ENCODE data around the gene MYL4.

Gene MYL4

GRCh38 chr17:47270946-47271705 is 62.0 kb downstream of the MYL4 start:
- H3K9me3 ChIP-seq (ENCODE audit: low read length) = no peaks in the 10 kb centered on the region
- H4K20me1 ChIP-seq (ENCODE audit: insufficient read depth, low read length) = no peaks in the 10 kb centered on the region
- no peaks in the 10 kb centered on the region; the same call in 1 of the 2 replicates for H3K36me3 ChIP-seq (ENCODE audit: insufficient read depth, low read length)
- H3K27ac ChIP-seq (ENCODE audit: low read depth, low read length, poor library complexity, severe bottlenecking) = no peak overlapping the region
- H3K4me2 ChIP-seq (ENCODE audit: low read length) = no peak overlapping the region
- no peaks in the 10 kb centered on the region for H3K27me3 ChIP-seq (ENCODE audit: insufficient read depth, low read length)
- H3K9ac ChIP-seq (ENCODE audit: low read length) = no peak overlapping the region
- no peaks in the 10 kb centered on the region for H3F3A ChIP-seq (ENCODE audit: insufficient read depth, low read length)
- no peak overlapping the region for H3K4me3 ChIP-seq (ENCODE audit: low read depth, low read length, poor library complexity, severe bottlenecking)
- H3K79me2 ChIP-seq (ENCODE audit: insufficient read depth, low read length) = no peaks in the 10 kb centered on the region
- no peaks in the 10 kb centered on the region for H3K9me2 ChIP-seq (ENCODE audit: low read depth, low read length)
- TF ChIP-seq, protein P1, sequence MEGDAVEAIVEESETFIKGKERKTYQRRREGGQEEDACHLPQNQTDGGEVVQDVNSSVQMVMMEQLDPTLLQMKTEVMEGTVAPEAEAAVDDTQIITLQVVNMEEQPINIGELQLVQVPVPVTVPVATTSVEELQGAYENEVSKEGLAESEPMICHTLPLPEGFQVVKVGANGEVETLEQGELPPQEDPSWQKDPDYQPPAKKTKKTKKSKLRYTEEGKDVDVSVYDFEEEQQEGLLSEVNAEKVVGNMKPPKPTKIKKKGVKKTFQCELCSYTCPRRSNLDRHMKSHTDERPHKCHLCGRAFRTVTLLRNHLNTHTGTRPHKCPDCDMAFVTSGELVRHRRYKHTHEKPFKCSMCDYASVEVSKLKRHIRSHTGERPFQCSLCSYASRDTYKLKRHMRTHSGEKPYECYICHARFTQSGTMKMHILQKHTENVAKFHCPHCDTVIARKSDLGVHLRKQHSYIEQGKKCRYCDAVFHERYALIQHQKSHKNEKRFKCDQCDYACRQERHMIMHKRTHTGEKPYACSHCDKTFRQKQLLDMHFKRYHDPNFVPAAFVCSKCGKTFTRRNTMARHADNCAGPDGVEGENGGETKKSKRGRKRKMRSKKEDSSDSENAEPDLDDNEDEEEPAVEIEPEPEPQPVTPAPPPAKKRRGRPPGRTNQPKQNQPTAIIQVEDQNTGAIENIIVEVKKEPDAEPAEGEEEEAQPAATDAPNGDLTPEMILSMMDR (IDR thresholded peaks at IDR 0.05; ENCODE audit: low read length) = no peak
- TF ChIP-seq EZH2 (IDR thresholded peaks at IDR 0.05; ENCODE audit: borderline replicate concordance, low read length) = no peak
- H3K4me1 ChIP-seq (ENCODE audit: insufficient read depth, low read length, severe bottlenecking) = no peaks in the 10 kb centered on the region
- H2AFZ ChIP-seq (ENCODE audit: low read length) = no peak overlapping the region

DNA sequence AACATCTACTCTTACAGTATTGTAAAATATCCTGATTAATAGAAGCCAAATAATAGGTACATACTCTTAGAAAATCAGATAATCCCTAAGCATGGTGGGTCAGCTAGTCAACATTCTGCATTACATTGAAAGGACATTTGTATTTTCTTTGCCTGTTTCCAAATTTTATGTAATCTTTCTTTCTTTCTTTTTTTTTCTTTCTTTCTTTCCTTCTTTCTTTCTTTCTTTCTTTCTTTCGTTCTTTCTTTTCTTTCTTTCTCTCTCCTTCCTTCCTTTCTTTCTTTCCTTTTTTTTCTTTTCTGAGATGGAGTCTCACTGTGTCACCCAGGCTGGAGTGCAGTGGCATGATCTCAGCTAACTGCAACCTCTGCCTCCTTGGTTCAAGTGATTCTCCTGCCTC is 63.3 kb downstream of the MYL4 start:
- no peak for TF ChIP-seq EZH2 (IDR thresholded peaks at IDR 0.05; ENCODE audit: borderline replicate concordance, low read length)
- TF ChIP-seq, protein P1 (IDR thresholded peaks at IDR 0.05; ENCODE audit: low read length) = no peak
- no peak overlapping the region for H3K9ac ChIP-seq (ENCODE audit: low read length)
- no peaks in the 10 kb centered on the region for H3K9me3 ChIP-seq (ENCODE audit: low read length)
- no peaks in the 10 kb centered on the region for H3K9me2 ChIP-seq (ENCODE audit: low read depth, low read length)
- no peak overlapping the region for H3K4me3 ChIP-seq (ENCODE audit: low read depth, low read length, poor library complexity, severe bottlenecking)
- H3K27ac ChIP-seq (ENCODE audit: low read depth, low read length, poor library complexity, severe bottlenecking) = no peak overlapping the region
- no peaks in the 10 kb centered on the region for H4K20me1 ChIP-seq (ENCODE audit: insufficient read depth, low read length)
- no peaks in the 10 kb centered on the region for H3K36me3 ChIP-seq (ENCODE audit: insufficient read depth, low read length)
- H3K27me3 ChIP-seq (ENCODE audit: insufficient read depth, low read length) = no peaks in the 10 kb centered on the region
- H3K4me2 ChIP-seq (ENCODE audit: low read length) = no peak overlapping the region
- H2AFZ ChIP-seq (ENCODE audit: low read length) = no peak overlapping the region
- no peaks in the 10 kb centered on the region for H3K4me1 ChIP-seq (ENCODE audit: insufficient read depth, low read length, severe bottlenecking)
- H3K79me2 ChIP-seq (ENCODE audit: insufficient read depth, low read length) = no peaks in the 10 kb centered on the region
- no peaks in the 10 kb centered on the region for H3F3A ChIP-seq (ENCODE audit: insufficient read depth, low read length)

DNA sequence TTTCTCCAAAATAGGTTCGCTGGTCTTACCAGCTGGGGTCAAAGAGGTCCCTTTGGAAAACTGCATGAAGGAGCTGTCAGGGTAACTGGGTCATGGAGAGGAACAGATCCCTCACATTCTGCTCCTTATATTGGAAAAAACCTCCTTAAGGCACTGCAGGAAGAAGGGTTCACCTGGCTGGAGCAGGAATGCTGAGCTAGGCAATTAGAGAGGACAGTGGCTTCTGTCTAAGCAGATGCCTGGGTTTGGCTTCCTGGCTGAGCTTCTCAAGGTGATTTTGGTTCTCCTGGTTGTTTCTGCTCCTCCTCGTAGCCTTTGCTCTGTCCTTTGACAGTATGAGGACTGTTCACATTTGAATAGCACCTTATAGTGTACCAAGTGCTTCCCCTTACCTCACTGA is 64.1 kb downstream of the MYL4 start:
- Histone ChIP-seq H3K27ac (ENCODE audit: low read depth, low read length, poor library complexity, severe bottlenecking) (no peak overlapping the region), H3K9ac (ENCODE audit: low read length) (no peak overlapping the region), H3K4me3 (ENCODE audit: low read depth, low read length, poor library complexity, severe bottlenecking) (no peak overlapping the region), H3K4me1 (ENCODE audit: insufficient read depth, low read length, severe bottlenecking) (no peaks in the 10 kb centered on the region), H3K36me3 (ENCODE audit: insufficient read depth, low read length) (no peaks in the 10 kb centered on the region), H3K9me2 (ENCODE audit: low read depth, low read length) (no peaks in the 10 kb centered on the region), H3K4me2 (ENCODE audit: low read length) (no peak overlapping the region), H3F3A (ENCODE audit: insufficient read depth, low read length) (no peaks in the 10 kb centered on the region), H2AFZ (ENCODE audit: low read length) (no peak overlapping the region), H4K20me1 (ENCODE audit: insufficient read depth, low read length) (no peaks in the 10 kb centered on the region), H3K79me2 (ENCODE audit: insufficient read depth, low read length) (no peaks in the 10 kb centered on the region), H3K9me3 (ENCODE audit: low read length) (no peaks in the 10 kb centered on the region), H3K27me3 (ENCODE audit: insufficient read depth, low read length) (no peaks in the 10 kb centered on the region)
- TF ChIP-seq, protein P1 (IDR thresholded peaks at IDR 0.05; ENCODE audit: low read length) = no peak
- no peak for TF ChIP-seq EZH2 (IDR thresholded peaks at IDR 0.05; ENCODE audit: borderline replicate concordance, low read length)
